Measurements from ENCODE around the gene TUBA1C. TPM values are rescaled to one million over a fixed set of nuclear protein-coding genes. Genes with fewer than 3 reads are reported as not detected.
"Not testable (repeated sequence)": the region's sequence is repeated elsewhere in the genome, so short reads cannot be mapped to it uniquely, and the experiment has no call there.

The TUBA1C gene
- total and polyA plus RNA-seq, 8 donors: 20.8 to 47.0 (median 33.7) TPM

- DNase-seq: no peak
- H3K9me3 ChIP-seq: no peaks in the 10 kb centered on the region
- WGBS, 2 donors: 87 to 89% methylated on average over 7 of the region's 7 CpGs
- intact Hi-C loops (cut with DNase I): no loop called here
- no peaks in the 10 kb centered on the region for H3K27me3 ChIP-seq
- no peak for ATAC-seq
- H3K27ac ChIP-seq: no peak overlapping the region
- TF ChIP-seq CTCF (IDR thresholded peaks at IDR 0.05): no peak
- H3K4me1 ChIP-seq: peaks cover 0 to 2% (median 0%) of the 10 kb centered on the region in 3 donors
- no peak for FAIRE-seq
- no peak overlapping the region for H3K4me3 ChIP-seq
- H3K36me3 ChIP-seq: peaks cover 0 to 13% (median 0%) of the 10 kb centered on the region in 3 donors
These were observed 12.6 kb downstream of the TUBA1C start for GRCh38 chr12:49277466-49277865.

- no peak for FAIRE-seq
- DNase-seq: no peak
- intact Hi-C loops (cut with DNase I): no loop called here
- Histone ChIP-seq H3K9me3 (no peaks in the 10 kb centered on the region), H3K4me3 (no peak overlapping the region), H3K36me3 (no peaks in the 10 kb centered on the region), H3K27ac (no peak overlapping the region), H3K27me3 (no peaks in the 10 kb centered on the region), H3K4me1 (peaks cover 0 to 2% (median 0%) of the 10 kb centered on the region in 3 donors)
- TF ChIP-seq CTCF (IDR thresholded peaks at IDR 0.05): no peak
- whole genome bisulfite sequencing, 2 donors: 67 to 69% methylated on average over 7 of the region's 7 CpGs
- peak; percentile 30 to 71 (median 58) for ATAC-seq
These were observed 14.9 kb downstream of the TUBA1C start for GRCh38 chr12:49279706-49280159.

GRCh38 chr12:49280545-49280944 is 15.7 kb downstream of the TUBA1C start:
- H3K4me1 ChIP-seq; DNase-seq; H3K27ac ChIP-seq; H3K36me3 ChIP-seq; H3K9me3 ChIP-seq; intact Hi-C loops (cut with DNase I); FAIRE-seq; H3K27me3 ChIP-seq; ATAC-seq; H3K4me3 ChIP-seq: not testable (repeated sequence)
- 84 to 88% methylated on average over 6 of the region's 6 CpGs for WGBS, 2 donors

- DNase-seq (no peak), FAIRE-seq (no peak), ATAC-seq (no peak)
- intact Hi-C loops (cut with DNase I): no loop called here
- no peak for TF ChIP-seq CTCF (IDR thresholded peaks at IDR 0.05)
- Histone ChIP-seq H3K27ac (no peak overlapping the region), H3K9me3 (no peaks in the 10 kb centered on the region), H3K4me1 (peaks cover 0 to 2% (median 0%) of the 10 kb centered on the region in 3 donors), H3K27me3 (peaks cover 0 to 4% (median 0%) of the 10 kb centered on the region in 4 donors), H3K36me3 (no peaks in the 10 kb centered on the region), H3K4me3 (no peak overlapping the region)
- WGBS, 2 donors: 78 to 87% methylated on average over 5 of the region's 5 CpGs
These were observed 17.4 kb downstream of the TUBA1C start for GRCh38 chr12:49282302-49282701.

- H3K9me3 ChIP-seq; FAIRE-seq; DNase-seq; H3K27me3 ChIP-seq; intact Hi-C loops (cut with DNase I); H3K36me3 ChIP-seq; ATAC-seq; H3K27ac ChIP-seq; H3K4me1 ChIP-seq; H3K4me3 ChIP-seq: not testable (repeated sequence)
- WGBS, 2 donors: 71 to 85% methylated on average over 1 of the region's 6 CpGs
These were observed 18.0 kb downstream of the TUBA1C start for GRCh38 chr12:49282740-49283375.

Measured in pancreas (tissue), 10 donors.